GM19372 (cell line): ENCODE measurements around the gene CD2AP.

Experiments
- ATAC-seq: cut with Tn5 transposase; IDR thresholded peaks from one replicate; pipeline ENCODE4 v1.9.1; 2021; ENCODE audit warnings: mild to moderate bottlenecking, low read depth, moderate library complexity; ENCODE audit not compliant: unreplicated experiment

CD2AP gene

DNA sequence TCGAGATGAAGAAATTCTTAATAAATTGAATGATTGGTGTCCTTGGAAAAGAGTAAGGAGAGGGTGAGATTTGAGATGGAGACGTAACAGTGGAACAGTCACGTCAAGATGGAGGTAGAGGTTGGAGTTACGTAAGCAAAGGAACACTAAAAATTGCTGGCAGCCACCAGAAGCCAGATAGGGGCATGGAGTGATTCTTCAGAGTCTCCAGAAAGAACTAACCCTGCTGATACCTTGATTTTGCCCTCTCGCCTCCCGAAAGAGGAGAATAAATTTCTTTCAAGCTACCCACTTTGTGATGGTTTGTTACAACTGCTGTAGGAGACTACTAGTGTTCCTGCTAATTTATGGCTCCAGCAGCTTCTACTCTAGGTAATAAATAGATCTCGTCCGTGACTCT, 17.6 kb downstream of the CD2AP start:
- ATAC-seq, result no peak

DNA sequence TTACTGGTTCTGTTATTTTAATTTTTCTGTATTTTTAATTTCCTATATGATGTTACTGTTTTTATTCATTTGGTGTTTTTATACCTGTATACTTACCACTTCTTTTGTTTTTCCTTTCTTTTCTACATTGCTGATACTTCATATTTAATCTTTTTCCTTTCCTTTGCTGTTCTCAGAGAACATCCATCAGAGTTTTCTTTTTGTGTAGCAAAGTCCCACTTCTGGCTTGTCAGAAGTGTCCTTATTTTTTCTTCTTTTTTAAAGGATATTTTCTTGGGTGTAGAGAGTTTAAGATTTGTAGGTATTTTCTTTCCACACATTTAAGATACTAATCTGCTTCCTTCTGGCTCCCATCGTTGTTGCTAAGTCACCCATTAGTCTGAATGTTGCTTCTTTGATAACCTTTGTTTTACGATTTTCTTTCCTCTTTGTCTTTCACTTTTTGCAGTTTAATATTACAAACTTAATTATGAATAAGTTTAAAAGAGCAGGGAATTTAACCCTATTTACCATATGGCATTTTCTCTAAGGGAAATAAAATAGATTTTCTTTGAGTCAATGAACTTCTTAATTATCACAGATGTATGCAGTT, 18.5 kb downstream of the CD2AP start:
- ATAC-seq, result no peak

DNA sequence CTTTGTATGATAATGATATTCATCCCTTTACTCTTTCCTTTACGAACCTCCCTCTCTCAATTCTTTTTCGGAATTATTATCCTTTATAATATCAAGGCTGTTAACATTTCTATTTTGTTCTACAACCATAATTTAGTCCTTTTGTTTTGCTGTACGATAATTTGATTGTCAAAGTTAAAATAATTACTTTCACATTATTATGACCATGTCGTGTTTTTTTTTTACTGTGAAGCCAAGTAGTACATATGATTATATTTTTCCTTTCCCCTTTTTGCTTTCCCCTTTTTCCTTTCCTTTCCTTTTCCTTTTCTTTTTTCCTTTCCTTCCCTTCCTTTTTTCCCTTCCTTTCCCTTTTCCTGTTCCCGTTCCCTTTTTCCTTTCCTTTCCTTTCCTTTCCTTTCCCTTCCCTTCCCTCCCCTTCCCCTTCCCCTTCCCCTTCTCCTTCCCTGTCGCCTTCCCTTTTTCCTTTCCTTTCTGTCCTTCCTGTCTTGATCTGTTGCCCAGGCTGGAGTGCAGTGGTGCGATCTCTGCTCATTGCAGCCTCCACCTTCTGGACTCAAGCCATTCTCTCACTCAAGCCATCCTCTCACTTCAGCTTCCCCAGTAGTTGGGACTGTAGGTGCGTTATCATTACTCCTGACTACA, 19.5 kb downstream of the CD2AP start:
- ATAC-seq, result no peak

DNA sequence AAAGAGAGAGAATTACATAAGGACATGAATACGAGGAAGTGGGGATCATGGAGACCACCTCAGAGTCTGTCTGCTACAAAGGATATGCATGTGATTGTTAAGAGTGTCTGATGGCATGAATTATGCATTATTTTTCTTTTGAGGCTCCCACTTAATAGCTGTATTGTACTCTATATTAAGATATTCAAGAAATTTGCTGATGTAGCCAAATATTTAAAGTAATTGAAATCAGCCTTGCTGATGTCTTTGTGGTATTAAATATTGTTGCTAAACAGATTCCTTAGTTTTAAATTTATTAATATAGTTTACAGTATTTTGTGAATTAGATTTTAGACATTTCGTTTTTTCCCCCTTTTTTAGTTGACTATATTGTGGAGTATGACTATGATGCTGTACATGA, 25.3 kb downstream of the CD2AP start:
- ATAC-seq, result no peak

DNA sequence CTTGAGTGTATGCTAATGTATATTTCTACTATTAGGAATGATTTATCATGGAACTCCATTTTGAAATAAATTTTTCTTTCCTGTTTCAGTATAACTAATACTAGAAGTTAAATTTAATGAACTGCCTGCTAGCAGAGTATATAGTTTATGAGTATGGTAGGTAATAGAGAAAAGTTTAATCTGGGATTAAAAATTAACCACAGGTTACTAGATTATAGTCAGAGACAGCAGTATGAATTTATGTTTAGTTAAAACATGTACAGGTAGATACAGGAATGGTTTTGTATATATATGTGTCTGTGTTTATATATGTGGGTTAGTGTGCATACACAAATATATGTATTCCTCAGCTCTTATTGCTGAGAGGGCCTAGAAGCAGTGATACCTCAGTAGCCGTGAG, 32.3 kb downstream of the CD2AP start:
- no peak for ATAC-seq

DNA sequence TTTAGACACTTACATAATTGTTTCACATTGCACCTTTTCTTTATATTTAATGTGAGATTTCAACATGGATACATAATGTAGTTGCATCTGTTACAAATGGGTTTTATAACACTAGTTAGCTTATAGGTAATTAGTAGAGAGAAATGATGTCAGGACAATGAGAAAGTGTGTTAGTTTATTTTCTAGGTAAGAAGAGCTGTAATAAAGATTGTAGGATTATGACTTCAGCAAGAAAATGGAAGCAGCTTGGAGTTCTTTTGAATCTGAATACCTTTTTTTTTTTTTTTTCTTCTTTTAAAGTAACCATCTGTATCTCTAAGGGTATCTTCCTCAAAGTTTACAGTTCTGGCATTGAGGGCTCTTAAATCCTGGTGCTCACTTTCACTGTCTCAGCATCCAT, 35.3 kb downstream of the CD2AP start:
- ATAC-seq, result no peak

DNA sequence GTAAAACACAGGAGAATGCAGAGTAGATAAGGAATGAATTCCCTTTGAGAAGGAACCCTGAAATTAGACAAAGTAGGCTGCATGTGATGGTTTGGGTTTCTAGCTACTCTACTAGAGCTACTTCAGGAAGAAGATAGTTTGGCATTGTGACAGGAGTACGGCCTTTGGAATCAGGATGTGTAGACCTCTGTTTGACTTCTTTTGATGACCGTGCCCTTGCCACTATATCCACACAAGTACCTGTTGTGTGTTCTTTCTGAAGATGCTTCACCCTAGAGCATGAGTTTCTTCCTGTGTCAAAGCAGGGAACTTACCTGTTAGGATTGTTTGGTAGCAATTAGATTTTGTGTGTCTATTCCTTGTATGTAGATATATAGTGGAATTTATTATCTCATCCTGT, 41.7 kb downstream of the CD2AP start:
- ATAC-seq, result no peak

DNA sequence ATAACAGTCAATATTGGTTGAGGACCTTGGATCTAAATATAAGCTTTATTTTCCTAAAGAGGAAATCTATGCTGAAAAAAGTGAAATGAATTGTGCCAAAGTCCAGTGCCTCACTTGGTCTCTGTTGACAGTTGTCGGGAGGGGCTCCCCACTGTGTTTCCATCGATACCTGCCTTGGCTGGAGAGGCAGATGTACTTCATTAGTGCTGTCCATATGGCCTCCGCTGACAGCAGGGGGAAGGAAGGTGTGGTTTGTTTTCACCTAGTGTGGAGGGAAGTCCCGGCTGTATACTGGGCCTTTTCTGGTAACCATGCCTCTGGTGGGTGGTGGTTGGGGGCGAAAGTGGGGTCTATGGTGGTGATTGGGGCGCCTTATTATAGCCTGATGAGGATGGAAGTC, 42.7 kb downstream of the CD2AP start:
- ATAC-seq, result no peak

DNA sequence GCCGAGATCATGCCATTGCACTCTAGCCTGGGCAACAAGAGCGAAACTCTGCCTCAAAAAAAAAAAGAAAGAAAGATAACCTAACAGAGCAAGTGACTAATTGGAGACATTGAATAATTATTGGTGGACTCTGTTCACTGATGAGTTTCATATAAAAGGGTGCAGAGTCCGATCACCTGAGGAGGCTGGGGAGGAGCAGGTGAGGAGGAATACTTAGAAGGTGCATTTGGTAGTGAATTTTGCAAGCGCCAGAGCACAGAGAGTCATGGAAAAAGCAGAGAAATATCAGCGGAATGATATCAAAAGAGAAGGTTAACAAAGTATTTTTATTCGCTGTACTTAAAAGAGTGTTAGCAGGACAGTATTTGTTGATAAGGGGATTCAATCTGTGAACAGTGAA, 44.4 kb downstream of the CD2AP start:
- ATAC-seq, result no peak

DNA sequence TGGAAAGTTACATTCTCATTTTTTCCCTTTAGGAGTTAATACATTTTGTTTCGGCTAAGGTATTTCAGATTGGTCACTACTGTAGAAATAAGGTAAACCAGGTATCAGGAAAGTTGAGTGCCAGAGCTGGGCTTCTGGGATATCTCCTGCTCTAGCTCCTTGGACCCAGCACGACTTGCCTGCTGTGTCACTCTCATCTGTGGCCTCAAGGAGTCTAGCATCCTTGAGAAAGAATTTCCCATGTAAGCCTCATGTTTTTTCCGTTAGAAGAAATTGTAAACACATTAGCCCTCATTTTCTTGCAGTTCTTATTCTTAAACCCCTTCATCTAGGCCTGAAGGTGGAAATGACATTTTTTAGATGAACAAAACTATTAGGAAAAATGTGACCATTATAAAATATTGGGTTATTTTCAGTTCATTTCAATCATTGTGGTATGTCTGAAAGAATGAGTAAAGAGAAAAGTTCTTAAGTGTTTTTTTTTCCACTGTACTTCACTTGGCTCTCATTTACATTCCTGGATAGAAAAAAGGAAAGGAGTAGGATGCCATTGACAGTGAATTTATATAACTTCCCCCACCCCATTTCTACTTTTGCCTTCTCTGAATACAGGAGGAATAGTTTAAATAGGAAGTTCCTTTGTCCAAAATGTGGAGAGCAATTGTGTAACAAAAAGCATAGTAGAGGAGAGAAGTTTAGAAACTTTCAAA, 46.7 kb downstream of the CD2AP start:
- no peak for ATAC-seq

DNA sequence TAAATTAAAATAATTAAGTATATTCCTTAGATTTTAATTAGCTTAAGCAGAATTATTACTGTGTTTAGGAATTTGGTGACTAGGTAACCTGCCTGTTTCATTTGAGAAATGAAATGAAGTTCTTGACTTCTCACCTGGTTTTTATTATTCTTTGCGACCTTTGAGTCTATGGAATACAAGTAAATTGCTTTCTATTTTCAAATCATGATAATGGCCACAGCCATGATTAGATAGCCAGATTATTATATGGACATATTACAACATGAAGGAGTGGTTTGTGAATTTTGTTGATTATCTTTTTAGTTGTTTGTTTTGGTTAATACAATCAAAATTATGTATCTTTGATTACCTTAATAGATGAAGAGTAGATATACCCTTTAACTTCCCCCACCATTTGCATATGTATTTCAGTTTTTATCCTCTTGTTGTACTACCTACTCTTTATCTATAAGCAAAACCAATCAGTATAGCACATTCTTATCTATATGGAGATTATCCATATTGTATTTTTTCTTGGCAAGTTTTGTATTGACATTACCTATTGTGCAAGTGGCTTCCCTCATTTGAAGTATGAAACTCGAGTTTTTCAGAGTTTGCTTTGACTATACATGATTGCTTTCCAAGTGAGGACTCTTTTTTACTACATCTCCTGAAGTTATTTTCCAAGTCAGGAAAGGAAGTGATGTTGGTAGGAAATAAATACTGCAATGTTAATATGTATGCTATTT, 47.9 kb downstream of the CD2AP start:
- ATAC-seq, result no peak

DNA sequence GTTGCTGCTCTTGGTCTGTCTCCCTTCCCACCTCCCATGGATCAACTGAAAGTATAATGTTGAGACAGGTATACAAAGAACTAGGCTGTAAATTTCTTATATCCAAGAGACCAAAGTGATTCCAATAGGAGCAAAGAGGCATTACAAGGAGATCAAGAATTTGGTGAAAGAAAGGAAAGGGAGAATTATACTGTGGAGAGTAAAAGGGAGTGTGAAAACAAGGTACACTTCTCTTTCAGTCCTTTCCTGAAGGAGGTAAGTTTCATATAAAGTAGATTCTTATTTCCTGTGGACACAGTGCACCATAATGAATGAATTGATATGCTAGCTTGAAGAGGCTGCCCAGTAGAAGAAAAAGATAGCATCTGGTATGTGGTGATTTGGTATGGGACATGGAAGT, 49.7 kb downstream of the CD2AP start:
- no peak for ATAC-seq

DNA sequence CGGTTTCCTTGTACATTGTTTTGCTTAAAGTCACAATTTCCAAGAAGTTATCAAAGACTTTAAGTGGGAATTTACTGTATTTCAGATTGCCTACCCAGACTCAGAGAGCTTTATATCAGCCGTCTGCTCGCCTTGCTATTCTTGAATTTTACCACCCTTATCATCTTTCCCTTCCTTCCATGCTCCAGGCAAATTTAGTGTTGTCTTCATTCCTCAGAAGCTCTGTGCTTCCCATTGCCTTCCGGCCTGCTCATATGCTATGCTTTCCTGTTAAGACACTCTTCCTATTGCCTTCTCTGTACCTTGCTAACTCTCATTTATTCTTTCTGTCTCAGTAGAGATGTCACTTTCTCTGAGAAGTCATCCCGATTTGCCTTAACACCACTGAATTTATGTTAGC, 52.1 kb downstream of the CD2AP start:
- ATAC-seq, result no peak

DNA sequence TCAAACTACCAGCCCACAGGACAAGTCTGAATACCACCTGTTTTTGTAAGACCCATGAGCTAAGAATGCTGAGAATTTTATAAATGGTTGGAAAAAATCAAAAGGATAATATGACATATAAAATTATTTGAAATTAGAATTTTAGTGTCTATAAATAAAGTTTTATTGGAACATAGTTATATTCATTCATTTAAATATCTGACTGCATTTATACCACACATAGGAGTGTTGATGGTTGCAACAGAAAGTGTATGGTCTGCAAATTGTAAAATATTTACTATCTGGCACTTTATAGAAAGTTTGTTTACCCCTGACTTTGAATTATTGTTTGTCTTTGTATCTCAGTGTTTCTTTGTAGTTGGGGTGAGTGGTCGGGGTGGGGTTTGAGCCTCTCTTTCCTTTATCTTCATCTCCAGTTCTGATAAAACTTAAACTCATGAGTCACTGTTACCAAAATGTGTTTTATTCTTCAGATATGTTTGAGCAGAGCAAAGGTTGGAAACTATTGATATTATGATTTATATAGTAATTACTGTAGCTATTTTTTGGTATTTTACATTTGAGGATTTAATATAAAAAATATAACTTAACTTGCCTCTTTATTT, 55.5 kb downstream of the CD2AP start:
- no peak for ATAC-seq

DNA sequence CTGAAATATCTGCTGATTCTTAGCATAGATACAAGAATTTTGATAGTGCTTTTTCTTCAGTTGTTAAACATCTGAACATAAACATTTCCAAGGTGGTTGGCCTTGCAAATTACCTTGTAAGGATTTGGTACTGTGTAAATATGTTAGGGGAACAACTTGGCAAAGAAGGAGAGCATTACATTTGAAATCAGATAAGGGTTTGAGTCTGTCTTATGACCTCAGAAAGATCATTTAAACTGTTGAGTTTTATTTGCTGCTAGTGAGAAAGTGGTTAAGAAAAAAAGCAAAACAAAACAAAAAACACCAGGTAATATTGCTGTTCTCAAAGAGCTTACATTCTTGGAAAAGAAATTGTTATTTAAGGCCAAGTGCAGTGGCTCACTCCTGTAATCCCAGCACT, 56.5 kb downstream of the CD2AP start:
- no peak for ATAC-seq

DNA sequence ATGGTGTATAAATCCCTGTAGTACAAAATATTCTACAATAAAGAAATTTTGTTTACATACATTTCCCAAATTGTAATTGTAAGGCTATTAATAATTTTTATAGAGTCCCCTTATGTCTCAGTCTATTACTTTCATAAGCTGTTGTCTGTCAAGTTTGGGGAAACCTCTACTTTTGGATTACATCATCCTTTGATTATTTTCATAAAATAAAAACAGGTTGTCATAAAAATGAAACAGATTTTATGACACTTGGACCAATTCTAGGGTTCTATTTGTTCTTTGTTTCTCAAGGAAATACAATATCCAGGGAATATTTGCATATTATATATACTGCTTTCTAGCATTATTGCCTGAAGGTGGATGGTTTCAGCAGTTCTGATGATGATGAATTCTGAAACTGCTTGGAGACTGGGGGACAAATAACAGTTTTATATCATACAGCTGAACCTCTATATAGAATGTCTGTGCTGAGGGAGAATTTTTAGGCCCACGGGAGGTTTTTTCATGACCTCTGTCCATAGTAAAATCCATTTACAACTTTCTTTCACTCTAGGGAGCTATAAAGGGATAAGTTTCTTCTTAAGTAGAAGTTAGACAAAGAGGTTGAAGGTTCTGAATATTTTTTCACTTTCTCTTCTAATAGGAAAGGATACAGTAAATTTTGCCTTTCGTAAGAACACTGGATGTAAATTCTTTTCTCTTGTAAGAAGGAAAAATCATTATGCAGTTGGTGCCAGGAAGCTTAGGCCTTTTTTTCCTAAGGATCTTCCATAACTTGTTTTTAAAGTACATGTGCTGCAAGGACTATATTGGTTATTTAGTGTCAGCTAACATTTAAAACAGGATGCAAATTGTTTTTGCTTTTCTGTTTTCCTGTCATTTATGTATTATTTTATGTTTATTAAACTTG, 58.0 kb downstream of the CD2AP start:
- ATAC-seq, result no peak

DNA sequence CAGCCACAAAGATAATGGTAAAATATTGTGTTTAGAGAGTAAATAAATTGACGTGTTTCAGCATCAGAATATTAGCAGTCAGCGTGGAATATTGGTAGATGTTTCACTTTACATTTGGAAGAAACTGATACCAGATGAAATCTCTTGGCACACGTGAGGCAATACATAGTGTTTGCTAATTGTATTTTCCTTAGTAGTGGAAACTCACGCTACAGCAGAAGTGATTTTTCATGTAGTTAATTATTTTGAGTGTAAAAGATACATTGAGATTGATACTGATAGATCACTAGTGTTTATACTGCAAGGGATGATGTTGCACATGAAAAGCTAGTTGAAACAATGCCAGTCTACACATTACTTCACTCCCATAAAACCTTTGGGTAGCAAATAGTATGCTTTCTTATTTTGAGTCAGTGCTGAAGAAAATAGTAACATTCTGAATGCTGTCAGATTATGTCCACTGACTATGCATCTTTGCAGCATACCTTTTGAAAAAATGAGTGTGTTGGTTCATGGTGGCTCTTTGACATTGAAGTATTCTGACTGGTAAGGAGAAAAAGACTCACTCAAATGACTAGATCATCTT, 59.3 kb downstream of the CD2AP start:
- no peak for ATAC-seq

DNA sequence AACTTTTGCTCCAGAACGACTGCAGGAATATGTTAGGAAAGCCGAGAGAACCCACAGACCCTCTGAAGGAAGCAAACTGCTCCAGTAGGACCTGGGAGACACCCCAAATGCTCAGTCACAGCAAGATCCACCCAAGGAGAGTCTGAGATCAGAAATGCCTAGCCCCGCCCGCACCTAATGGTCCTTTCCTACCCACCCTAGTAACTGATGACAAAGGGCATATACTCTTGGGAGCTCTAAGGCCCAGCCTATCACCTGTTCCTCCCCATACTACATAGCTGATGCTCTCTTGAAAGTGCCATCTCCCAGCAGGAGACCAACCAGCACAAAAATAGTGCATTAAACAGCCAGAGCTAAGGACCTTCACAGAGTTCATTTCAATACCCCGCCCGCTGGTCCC, 67.6 kb downstream of the CD2AP start:
- ATAC-seq, result no peak

DNA sequence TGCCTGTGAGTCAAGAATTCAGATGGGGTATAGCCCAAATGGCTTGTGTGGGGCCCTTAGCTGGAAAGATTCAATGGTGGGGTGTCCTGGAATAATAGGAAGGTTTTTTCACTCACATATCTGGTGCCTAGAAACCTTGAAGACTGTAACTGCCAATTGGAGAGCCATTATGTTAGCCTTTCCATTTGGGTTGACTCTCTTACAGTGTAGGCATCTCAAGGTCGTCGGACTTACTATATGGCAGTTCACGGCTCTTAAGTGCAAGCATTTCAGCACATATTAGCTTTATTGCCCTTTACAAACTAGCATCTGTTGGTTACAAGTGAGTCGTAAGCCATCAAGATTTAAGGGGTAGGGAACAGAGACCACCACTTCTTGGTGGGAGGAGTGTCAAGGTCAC, 74.1 kb downstream of the CD2AP start:
- ATAC-seq, result no peak

DNA sequence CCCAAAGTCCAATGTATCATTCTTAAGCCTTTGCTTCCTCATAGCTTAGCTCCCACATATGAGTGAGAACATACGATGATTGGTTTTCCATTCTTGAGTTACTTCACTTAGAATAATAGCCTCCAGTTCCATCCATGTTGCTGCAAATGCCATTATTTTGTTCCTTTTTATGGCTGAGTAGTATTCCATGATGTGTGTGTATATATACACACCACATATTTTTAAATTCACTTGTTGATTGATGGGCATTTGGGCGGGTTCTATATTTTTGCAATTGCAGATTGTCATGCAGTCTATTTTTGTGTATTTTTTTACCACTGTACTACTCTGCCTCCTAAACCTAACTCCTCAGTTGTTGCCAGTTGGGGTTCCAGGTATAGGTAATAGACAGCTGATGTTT, 74.7 kb downstream of the CD2AP start:
- no peak for ATAC-seq
